Fibroblast of skin of abdomen (primary cell): ENCODE results near the gene MYO10.
"Not testable (repeated sequence)": the region's sequence is repeated elsewhere in the genome, so short reads cannot be mapped to it uniquely, and the experiment has no call there.

ENCODE experiments used
- DNase-seq: peaks from one replicate; pipeline ENCODE4 v3.0.0-alpha.2; 2013

Gene MYO10

GRCh38 chr5:16737620-16738364 is 198.3 kb downstream of the MYO10 start:
- no peak for DNase-seq

DNA sequence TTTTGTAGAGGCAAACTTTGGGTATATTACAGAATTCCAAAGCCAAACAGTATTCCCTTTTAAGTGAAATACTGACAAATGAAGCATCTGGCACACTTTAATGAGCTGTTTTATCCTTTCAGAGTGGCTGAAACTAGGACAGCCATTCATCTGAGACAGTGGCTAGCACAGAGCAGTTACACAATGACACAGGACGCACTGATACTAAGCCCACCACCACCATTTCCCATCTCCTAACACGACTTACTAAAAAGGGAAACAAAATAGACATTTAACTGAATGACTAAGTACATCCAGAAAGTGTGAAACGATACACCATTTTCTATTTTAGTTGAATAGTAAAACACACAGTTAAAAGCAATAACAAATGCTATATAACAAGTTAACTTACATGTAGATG is 198.9 kb downstream of the MYO10 start:
- DNase-seq: no peak

GRCh38 chr5:16736158-16736995 is 199.7 kb downstream of the MYO10 start:
- peak; percentile 91 for DNase-seq

DNA sequence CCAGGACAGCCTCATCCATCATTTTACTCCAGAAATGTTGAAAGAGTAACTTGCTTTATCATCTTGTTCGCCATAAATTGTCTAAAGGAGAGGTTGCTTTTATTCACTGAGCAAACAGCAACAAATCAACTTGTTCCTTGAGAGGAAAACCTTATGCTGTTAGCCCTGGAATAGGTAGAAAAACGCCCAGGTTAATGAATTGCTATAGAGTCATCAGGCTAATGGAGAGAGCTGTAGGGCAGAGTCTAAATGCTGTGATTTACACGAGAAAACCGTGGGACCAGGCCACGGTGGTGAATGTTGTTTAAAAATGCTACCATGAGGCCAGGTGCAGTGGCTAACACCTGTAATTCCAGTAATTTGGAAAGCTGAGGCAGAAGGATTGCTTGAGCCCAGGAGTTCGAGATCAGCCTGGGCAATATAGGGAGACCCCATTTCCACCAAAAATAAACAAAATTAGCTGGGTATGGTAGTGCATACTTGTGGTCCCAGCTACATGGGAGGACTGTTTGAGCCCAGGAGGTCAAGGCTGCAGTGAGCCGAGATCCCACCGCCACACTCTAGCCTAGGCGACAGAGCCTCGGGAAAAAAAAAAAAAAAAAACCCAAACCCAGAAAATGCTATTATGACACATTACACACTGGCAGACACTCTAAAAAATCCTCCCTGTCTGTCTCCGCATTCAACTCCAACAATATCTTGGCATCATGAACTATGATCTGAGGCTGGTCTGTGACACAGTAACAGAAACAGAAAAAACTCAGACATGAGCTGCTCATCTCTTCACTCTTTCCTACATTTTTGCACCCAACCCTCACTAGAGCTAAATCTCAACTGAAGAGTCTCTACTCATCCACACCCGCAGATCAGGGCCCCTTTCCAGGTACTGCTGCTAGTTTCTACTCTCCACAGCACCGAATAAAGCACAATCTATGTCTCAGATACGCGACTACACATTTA is 200.7 kb downstream of the MYO10 start:
- no peak for DNase-seq

- no peak for DNase-seq
Observed at GRCh38 chr5:16733331-16734006, 202.6 kb downstream of the MYO10 start.

DNA sequence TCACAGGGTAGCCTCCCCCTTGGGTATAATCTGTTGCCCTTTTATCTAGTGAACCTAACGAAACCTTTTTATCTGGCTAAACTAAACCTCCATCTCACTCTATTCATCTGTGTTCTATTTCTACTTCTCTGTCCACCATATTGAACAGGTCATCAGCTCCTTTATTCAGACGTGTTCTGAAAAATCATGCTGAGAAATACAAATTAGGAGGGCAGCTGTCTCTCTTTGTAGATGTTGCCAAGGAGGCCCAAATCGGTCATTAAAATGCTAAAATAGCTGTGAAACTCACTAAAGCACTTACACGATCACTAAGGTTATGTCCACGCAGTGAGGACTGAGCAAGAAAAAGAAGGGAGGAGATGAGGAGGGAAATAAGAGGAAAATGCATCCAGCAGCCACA is 203.7 kb downstream of the MYO10 start:
- no peak for DNase-seq

GRCh38 chr5:16727755-16728325 is 208.2 kb downstream of the MYO10 start:
- no peak for DNase-seq

DNA sequence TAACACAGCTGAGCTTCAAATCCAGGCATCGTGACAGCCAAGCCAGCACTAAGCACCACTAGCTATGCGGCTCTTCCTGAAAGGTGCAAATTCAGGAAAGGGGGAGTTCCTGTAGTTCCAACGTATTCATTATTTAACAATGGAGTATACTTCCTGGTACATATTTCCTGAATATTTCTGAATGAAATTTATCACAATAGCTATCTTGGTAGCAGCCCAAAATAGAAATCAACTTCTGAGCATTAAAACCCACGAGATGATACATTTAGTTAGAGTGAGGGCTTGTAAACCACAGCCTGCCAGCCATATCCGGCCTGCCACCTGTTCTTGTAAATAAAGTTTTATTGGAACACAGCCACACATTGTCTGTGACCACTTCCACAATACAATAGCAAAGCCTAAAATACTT is 209.5 kb downstream of the MYO10 start:
- no peak for DNase-seq

DNA sequence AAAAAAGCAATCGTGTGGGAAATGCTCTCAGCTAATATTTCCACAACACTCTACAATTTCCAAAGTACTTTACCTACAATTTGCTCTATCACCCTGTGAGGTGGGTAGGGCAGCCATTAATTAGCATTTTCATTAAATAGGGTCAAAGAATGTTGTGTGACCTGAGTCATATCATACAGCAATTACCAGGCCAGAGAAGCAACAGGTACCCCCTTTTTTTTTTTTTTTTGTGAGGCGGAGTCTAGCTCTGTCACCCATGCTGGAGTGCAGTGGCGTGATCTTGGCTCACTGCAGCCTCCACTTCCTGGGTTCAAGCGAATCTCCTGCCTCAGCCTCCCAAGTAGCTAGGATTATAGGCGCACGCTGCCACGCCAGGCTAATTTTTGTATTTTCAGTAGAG is 210.5 kb downstream of the MYO10 start:
- DNase-seq: no peak

DNA sequence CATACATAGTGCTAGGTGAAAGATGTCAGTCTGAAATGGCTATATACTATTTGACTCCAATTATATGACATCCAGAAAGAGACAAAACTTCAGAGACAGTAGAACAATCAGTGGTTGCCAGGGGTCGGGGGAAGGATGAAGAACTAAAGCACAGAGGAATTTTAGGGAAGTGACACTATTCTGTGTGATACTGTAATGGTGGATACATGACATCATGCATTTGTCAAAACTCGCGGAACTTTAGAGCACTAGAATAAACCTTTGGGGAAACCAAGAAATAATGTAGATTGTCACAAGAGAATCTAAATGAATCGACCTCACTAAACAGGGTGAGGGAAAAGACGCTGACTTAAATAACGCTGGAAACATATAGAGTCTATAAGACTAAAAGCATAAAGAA is 212.3 kb downstream of the MYO10 start:
- no peak for DNase-seq

DNA sequence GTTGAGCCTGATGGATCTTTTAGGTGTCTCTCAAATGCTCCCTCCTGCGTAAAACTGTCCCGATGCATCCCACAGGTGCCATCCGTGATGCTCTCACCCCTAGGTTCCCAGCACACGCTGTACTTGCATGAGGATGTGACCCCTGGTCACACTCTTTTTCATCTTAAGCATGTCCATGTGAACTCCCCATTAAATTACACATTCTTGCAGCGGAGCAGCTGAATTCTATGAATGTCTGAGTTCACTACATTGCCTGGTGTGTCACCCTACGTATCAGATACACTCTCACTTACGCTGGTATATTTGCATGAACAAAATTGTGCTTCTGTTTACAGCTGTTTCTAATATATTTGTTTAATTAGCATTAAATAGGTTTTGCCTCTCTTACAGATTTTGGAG is 214.0 kb downstream of the MYO10 start:
- no peak for DNase-seq

DNA sequence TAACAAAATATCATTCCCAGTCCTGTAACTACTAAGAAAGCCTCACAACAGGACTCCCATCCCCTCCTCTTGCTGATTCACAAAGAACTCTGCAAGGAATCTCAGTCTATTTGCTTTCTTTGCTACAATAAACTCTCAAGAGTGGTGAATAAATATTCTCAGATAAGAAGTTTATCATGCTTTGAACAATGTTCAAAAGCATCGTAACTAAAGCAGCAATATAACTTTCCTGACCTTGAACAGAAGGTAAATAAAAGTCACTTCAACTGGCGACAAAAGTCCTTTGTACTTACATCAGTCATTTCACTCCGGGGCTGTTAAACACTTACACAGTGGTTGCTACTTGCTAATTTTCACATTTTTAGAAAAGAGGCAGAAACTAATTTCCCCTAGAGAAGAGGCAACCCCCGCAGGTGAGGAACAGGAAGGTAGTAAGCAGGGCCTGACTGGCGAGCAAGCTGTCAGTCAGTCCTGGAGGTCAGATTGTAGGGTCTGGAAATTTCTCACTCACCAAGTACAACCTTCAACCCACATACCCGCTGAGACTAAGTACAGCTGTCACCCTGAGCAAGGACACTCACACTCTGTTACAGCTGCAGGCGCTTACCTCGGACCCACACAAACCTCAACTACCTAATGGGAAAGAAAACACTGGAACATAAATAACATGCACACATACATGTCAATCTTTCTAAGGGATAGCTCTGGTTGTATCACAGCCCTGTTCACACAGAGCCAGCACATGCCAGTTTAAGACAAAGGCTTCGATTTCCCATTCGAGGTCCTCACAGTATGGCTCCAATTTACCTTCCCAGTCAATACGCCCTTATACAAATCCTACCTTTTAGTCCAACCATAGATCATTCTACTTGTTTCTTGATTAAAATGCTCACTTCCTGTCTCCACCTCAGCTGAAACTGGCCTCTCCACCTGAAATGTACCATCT is 214.7 kb downstream of the MYO10 start:
- DNase-seq: no peak

DNA sequence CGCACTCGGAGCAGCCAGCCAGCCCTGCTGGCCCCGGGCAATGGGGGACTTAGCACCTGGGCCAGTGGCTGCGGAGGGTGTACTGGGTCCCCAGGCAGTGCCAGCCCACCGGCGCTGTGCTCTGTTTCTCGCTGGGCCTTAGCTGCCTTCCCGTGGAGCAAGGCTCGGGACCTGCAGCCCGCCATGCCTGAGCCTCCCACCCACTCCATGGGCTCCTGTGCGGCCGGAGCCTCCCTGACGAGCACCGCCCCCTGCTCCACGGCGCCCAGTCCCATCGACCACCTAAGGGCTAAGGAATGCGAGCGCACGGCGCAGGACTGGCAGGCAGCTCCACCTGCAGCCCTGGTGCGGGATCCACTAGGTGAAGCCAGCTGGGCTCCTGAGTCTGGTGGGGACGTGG is 218.1 kb downstream of the MYO10 start:
- not testable (repeated sequence) for DNase-seq

DNA sequence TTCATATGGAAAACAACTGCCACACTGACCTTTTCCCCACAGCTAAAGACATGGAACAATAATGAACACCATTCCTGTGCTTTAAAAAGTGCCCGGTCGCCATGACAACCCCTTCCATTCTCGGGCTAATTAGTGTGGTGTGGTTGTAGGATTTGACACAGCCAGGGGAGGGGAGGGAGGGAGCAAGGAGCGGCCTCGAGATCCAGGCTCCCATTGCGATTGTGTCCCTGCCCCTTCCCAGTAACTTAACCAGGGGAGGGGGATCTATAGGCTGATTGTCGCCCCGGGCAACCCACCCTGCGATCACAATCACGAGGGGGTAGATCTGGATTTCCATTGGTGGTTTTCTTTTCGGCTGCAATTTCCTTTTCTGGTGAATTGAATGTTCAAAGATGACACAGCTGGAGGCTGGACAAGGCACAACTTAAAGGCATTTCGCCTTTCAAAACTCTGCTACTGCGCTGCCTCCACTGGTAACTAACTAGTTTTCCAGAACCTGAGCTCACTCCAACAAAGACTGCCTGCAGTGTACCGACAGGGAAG is 222.6 kb downstream of the MYO10 start:
- DNase-seq: peak; percentile 60

GRCh38 chr5:16712620-16713019 is 223.5 kb downstream of the MYO10 start:
- DNase-seq: no peak

GRCh38 chr5:16712178-16712577 is 223.9 kb downstream of the MYO10 start:
- DNase-seq: no peak

GRCh38 chr5:16709691-16710433 is 226.2 kb downstream of the MYO10 start:
- no peak for DNase-seq

- DNase-seq: no peak
Observed at GRCh38 chr5:16707869-16708192, 228.3 kb downstream of the MYO10 start.

GRCh38 chr5:16707168-16707868 is 228.8 kb downstream of the MYO10 start:
- DNase-seq: no peak
